LNCAP (cell line): ENCODE data around the gene TM6SF1.
A peak's percentile ranks its signal among the peaks of the same experiment; 100 is the strongest.

Source experiments
- TF ChIP-seq, protein P1 (sequence below): fragments of 450-650 bp; IDR thresholded peaks from 2 replicates; pipeline ENCODE4 v1.5.1; 2017; ENCODE audit warnings: mild to moderate bottlenecking

TM6SF1 gene

GRCh38 chr15:83066034-83066733 is 41.3 kb upstream of the TM6SF1 start:
- TF ChIP-seq, protein P1, sequence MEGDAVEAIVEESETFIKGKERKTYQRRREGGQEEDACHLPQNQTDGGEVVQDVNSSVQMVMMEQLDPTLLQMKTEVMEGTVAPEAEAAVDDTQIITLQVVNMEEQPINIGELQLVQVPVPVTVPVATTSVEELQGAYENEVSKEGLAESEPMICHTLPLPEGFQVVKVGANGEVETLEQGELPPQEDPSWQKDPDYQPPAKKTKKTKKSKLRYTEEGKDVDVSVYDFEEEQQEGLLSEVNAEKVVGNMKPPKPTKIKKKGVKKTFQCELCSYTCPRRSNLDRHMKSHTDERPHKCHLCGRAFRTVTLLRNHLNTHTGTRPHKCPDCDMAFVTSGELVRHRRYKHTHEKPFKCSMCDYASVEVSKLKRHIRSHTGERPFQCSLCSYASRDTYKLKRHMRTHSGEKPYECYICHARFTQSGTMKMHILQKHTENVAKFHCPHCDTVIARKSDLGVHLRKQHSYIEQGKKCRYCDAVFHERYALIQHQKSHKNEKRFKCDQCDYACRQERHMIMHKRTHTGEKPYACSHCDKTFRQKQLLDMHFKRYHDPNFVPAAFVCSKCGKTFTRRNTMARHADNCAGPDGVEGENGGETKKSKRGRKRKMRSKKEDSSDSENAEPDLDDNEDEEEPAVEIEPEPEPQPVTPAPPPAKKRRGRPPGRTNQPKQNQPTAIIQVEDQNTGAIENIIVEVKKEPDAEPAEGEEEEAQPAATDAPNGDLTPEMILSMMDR: no peak

DNA sequence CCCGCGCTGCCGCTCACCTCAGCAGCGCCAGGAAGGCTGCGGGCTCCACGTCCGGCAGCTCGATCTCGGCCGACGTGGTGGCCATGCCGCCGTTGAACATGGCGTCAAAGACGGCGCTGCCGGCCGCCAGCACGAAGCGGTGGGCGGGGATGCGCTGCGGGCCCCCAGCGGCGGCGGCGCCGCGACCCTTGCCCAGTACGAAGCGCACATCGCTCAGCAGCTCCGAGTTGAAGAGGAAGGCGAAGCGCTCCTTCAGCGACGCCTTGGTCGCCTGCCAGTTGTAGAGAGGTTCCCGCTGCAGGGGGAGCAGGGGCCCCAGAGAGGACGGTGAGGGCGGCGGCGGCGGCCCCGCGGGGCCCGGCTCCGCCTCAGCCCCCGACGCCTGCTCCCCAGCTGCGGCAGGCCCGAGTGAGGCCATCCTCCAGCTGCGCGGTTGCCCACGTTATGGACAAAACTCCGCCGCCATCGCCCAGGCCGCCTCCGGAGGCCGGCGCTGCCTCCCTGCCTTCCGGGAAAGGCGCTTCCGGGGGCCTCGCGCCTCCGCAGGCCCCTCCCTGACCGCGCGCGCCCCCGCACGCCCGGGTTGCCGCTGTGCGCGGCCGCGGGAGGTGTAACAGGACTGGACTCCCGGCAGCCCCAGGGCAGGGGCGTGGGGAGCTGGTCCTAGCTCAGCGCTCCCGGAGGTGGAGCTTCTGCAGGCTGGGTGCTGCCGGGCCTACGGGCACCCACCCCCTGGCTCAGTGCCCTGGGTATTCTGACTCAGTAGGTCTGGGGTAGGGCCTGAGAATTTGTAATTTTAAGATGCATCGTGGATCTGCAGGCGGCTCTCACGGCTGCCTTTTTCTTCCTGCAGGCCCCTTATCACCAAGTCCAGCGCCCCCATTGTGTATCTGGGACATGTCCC is 40.5 kb upstream of the TM6SF1 start, which contains the start of gene BTBD1:
TSS of gene BTBD1 (minus strand) at position 519 of the 904 bp plus-strand sequence. CDS start at position 418, 101 bp downstream.
- TF ChIP-seq, protein P1: 0 out of 2 replicates have a peak, but pooled peaks have one; percentile 8

- TF ChIP-seq, protein P1: no peak
Measured at GRCh38 chr15:83067638-83067962, 39.8 kb upstream of the TM6SF1 start.

- TF ChIP-seq, protein P1: no peak
Measured at GRCh38 chr15:83068054-83068453, 39.4 kb upstream of the TM6SF1 start.

- TF ChIP-seq, protein P1: no peak
Measured at GRCh38 chr15:83077491-83078230, 29.8 kb upstream of the TM6SF1 start.

GRCh38 chr15:83078712-83079111 is 28.7 kb upstream of the TM6SF1 start:
- TF ChIP-seq, protein P1: no peak

- TF ChIP-seq, protein P1: no peak
Measured at GRCh38 chr15:83081256-83082014, 26.0 kb upstream of the TM6SF1 start.
